Mammary epithelial cell (primary cell): ENCODE results near the gene RUNX2.

Experiments
- CTCF ChIP-seq, 2 donors: IDR thresholded peaks in 1 of 2; conservative IDR thresholded peaks in 1 of 2; 2 replicates each; pipeline ENCODE4 v1.5.1; 2011 to 2012; ENCODE audit warnings: inconsistent platforms in 2 of 2, low read length in 2 of 2, mild to moderate bottlenecking in 2 of 2, control low read depth in 1 of 2, low read depth in 1 of 2; ENCODE audit not compliant: insufficient read depth in 1 of 2; ENCODE audit errors: extremely low read depth in 1 of 2
- EZH2 ChIP-seq: IDR thresholded peaks from 2 replicates; pipeline ENCODE4 v1.6.1; 2012; ENCODE audit warnings: low read length, inconsistent platforms, borderline replicate concordance

- no peak for TF ChIP-seq CTCF (conservative IDR thresholded peaks at IDR 0.05 in 1 of 2, IDR thresholded peaks at IDR 0.05 in 1 of 2; ENCODE audit: extremely low read depth in 1 of 2, insufficient read depth in 1 of 2, low read depth in 1 of 2, low read length in 2 of 2)
- no peak for TF ChIP-seq EZH2
These were observed 336.6 kb downstream of the RUNX2 start for GRCh38 chr6:45664707-45665106.
